OCI-LY1 (cell line): ENCODE data around the gene MYO15A.

Source experiments
- CTCF ChIP-seq: fragments of 200-600 bp; sonication (generic), shearing (Covaris generic); IDR thresholded peaks from 2 replicates; pipeline ENCODE4 v1.5.1; 2017; ENCODE audit warnings: mild to moderate bottlenecking, antibody characterized with exemption, low read length, moderate library complexity, mixed read lengths
- EZH2 ChIP-seq: fragments of 200-600 bp; sonication (generic), shearing (Covaris generic); IDR thresholded peaks from 2 replicates; pipeline ENCODE4 v1.8.0; 2017; ENCODE audit warnings: borderline replicate concordance, mixed run types, mild to moderate bottlenecking, antibody characterized with exemption, low read length, moderate library complexity, mixed read lengths

GRCh38 chr17:18115517-18115916 lies 7.0 kb downstream of the MYO15A start:
- TF ChIP-seq CTCF (no peak), EZH2 (no peak)
